ENCODE data around the gene CKM.

The CKM gene

GRCh38 chr19:45322744-45323281 lies at the start of gene CKM:
Gene CKM (minus strand): TSS chr19:45322875. CDS start chr19:45319713, 3,162 bp downstream.
- DNase-seq (ENCODE audit: low spot score), result no peak

GRCh38 chr19:45370410-45371204 lies 47.9 kb upstream of the CKM start, which contains the start of gene ERCC2:
Gene ERCC2 (minus strand): TSS chr19:45370573. CDS start chr19:45370540, 33 bp downstream.
- DNase-seq (ENCODE audit: low spot score), result peak; percentile 100

GRCh38 chr19:45368737-45369340 lies 46.2 kb upstream of the CKM start:
- DNase-seq (ENCODE audit: low spot score), result no peak

- no peak for DNase-seq (ENCODE audit: low spot score)
Observed at GRCh38 chr19:45368127-45368526, 45.5 kb upstream of the CKM start.

- no peak for DNase-seq (ENCODE audit: low spot score)
Observed at GRCh38 chr19:45364696-45365095, 42.0 kb upstream of the CKM start.

- DNase-seq (ENCODE audit: low spot score), result no peak
Observed at GRCh38 chr19:45363861-45364459, 41.3 kb upstream of the CKM start.

GRCh38 chr19:45362291-45362690 lies 39.6 kb upstream of the CKM start:
- DNase-seq (ENCODE audit: low spot score), result no peak

- no peak for DNase-seq (ENCODE audit: low spot score)
Observed at GRCh38 chr19:45361608-45362007, 38.9 kb upstream of the CKM start.

- no peak for DNase-seq (ENCODE audit: low spot score)
Observed at GRCh38 chr19:45358213-45358792, 35.6 kb upstream of the CKM start.

GRCh38 chr19:45357445-45357783 lies 34.7 kb upstream of the CKM start:
- no peak for DNase-seq (ENCODE audit: low spot score)

GRCh38 chr19:45356760-45357444 lies 34.2 kb upstream of the CKM start:
- no peak for DNase-seq (ENCODE audit: low spot score)

GRCh38 chr19:45355910-45356309 lies 33.2 kb upstream of the CKM start:
- DNase-seq (ENCODE audit: low spot score), result no peak

GRCh38 chr19:45355402-45355801 lies 32.7 kb upstream of the CKM start:
- DNase-seq (ENCODE audit: low spot score), result no peak

GRCh38 chr19:45354241-45354842 lies 31.7 kb upstream of the CKM start:
- DNase-seq (ENCODE audit: low spot score), result no peak

- DNase-seq (ENCODE audit: low spot score), result no peak
Observed at GRCh38 chr19:45352914-45353796, 30.5 kb upstream of the CKM start.

GRCh38 chr19:45352471-45352870 lies 29.8 kb upstream of the CKM start:
- DNase-seq (ENCODE audit: low spot score), result no peak

GRCh38 chr19:45352062-45352461 lies 29.4 kb upstream of the CKM start:
- no peak for DNase-seq (ENCODE audit: low spot score)

GRCh38 chr19:45351401-45351952 lies 28.8 kb upstream of the CKM start:
- DNase-seq (ENCODE audit: low spot score), result no peak

GRCh38 chr19:45350477-45351058 lies 27.9 kb upstream of the CKM start:
- no peak for DNase-seq (ENCODE audit: low spot score)

- no peak for DNase-seq (ENCODE audit: low spot score)
Observed at GRCh38 chr19:45349430-45349941, 26.8 kb upstream of the CKM start.
